SK-N-SH (cell line): Measurements from ENCODE around the gene ZNF680. TPM values are rescaled to one million over a fixed set of nuclear protein-coding genes. Genes with fewer than 3 reads are reported as not detected.

ENCODE experiments used
- CTCF ChIA-PET: fragments of 300-600, 350-600 bp; formaldehyde crosslinking; extraction: SDS; loops from one replicate; lab custom pipeline; 2021; lab: Yijun Ruan, JAX
- POLR2A ChIA-PET: fragments of 350-600 bp; sonication (Branson Sonifier 250); formaldehyde crosslinking; extraction: SDS; loops from one replicate; lab custom pipeline; 2020; ENCODE audit warnings: antibody characterized with exemption, inconsistent platforms; lab: Yijun Ruan, JAX
- DNase-seq: peaks from one replicate; pipeline ENCODE4 v3.0.0; 2012
- H2AFZ ChIP-seq: fragments of 200-600 bp; sonication (generic); 2 replicates; pipeline ENCODE4 v1.8.1; 2016; ENCODE audit warnings: antibody characterized with exemption, mild to moderate bottlenecking, low read depth
- H3F3A ChIP-seq: fragments of 200-600 bp; sonication (generic); replicated peaks from 2 replicates; pipeline ENCODE3; 2016; ENCODE audit warnings: antibody characterized with exemption, mild to moderate bottlenecking; ENCODE audit not compliant: insufficient read depth
- H3K27ac ChIP-seq, 2 experiments: fragments of 200-500 bp in 1 of 2; fragments of 200-600 bp in 1 of 2; sonication (Bioruptor generic) in 1 of 2; sonication (generic), shearing (Covaris generic) in 1 of 2; 2 replicates each; pipeline versions ENCODE4 v1.5.1 to v1.6.1; 2014 to 2016; ENCODE audit warnings: low read depth in 2 of 2, inconsistent platforms in 1 of 2, low read length in 1 of 2, mild to moderate bottlenecking in 1 of 2, mixed read lengths in 1 of 2
- H3K27me3 ChIP-seq: fragments of 200-600 bp; sonication (generic), shearing (Covaris generic); 2 replicates; pipeline ENCODE4 v1.6.1; 2016; ENCODE audit warnings: mixed run types; ENCODE audit not compliant: insufficient read depth
- H3K36me3 ChIP-seq, 2 experiments: fragments of 200-500 bp in 1 of 2; fragments of 200-600 bp in 1 of 2; sonication (Bioruptor generic) in 1 of 2; sonication (generic) in 1 of 2; replicated peaks in 1 of 2; 2 replicates each; pipeline versions ENCODE3 to v1.5.1; 2014 to 2016; ENCODE audit warnings: low read length in 1 of 2, mild to moderate bottlenecking in 1 of 2; ENCODE audit not compliant: insufficient read depth in 2 of 2, control insufficient read depth in 1 of 2
- H3K4me1 ChIP-seq, 2 experiments: fragments of 200-500 bp in 1 of 2; fragments of 200-600 bp in 1 of 2; sonication (Bioruptor generic) in 1 of 2; sonication (generic), shearing (Covaris generic) in 1 of 2; 2 replicates each; pipeline versions ENCODE4 v1.5.1 to v1.6.1; 2014 to 2016; ENCODE audit warnings: low read depth in 1 of 2, low read length in 1 of 2, mixed run types in 1 of 2; ENCODE audit not compliant: insufficient read depth in 2 of 2, control insufficient read depth in 1 of 2
- H3K4me2 ChIP-seq: fragments of 200-600 bp; sonication (generic), shearing (Covaris generic); 2 replicates; pipeline ENCODE4 v1.6.1; 2017; ENCODE audit warnings: mixed run types
- H3K4me3 ChIP-seq, 2 experiments: fragments of 200-500 bp in 1 of 2; fragments of 200-600 bp in 1 of 2; sonication (Bioruptor generic) in 1 of 2; sonication (generic), shearing (Covaris generic) in 1 of 2; 2 replicates each; pipeline versions ENCODE4 v1.5.1 to v1.8.1; 2014 to 2016; ENCODE audit warnings: low read depth in 2 of 2, inconsistent platforms in 1 of 2, low read length in 1 of 2, mild to moderate bottlenecking in 1 of 2, mixed read lengths in 1 of 2, moderate library complexity in 1 of 2
- H3K79me2 ChIP-seq: fragments of 200-600 bp; sonication (generic); 2 replicates; pipeline ENCODE4 v1.8.1; 2017; ENCODE audit warnings: mild to moderate bottlenecking; ENCODE audit not compliant: insufficient read depth
- H3K9ac ChIP-seq: fragments of 200-600 bp; sonication (generic); 2 replicates; pipeline ENCODE4 v1.6.1; 2017; ENCODE audit warnings: mixed run types
- H3K9me2 ChIP-seq: fragments of 200-600 bp; sonication (generic); 2 replicates; pipeline ENCODE4 v1.6.1; 2017; ENCODE audit warnings: mixed run types
- H3K9me3 ChIP-seq: fragments of 200-600 bp; sonication (generic); 2 replicates; pipeline ENCODE4 v1.6.1; 2017; ENCODE audit warnings: mixed run types, mild to moderate bottlenecking, moderate library complexity
- H4K20me1 ChIP-seq: fragments of 200-600 bp; sonication (generic); 2 replicates; pipeline ENCODE4 v1.6.1; 2017; ENCODE audit warnings: mild to moderate bottlenecking, mixed run types; ENCODE audit not compliant: insufficient read depth
- CHD2 ChIP-seq: fragments of 150-350 bp; IDR thresholded peaks from 2 replicates; pipeline ENCODE4 v1.6.1; 2018; ENCODE audit warnings: low read length; ENCODE audit not compliant: partially characterized antibody
- ELF1 ChIP-seq: IDR thresholded peaks from 2 replicates; pipeline ENCODE4 v1.4.0; 2012
- GABPA ChIP-seq: IDR thresholded peaks from 2 replicates; pipeline ENCODE4 v1.4.0; 2012; ENCODE audit warnings: low read depth, mild to moderate bottlenecking
- NFIC ChIP-seq: IDR thresholded peaks from 2 replicates; pipeline ENCODE4 v1.4.0; 2012; ENCODE audit warnings: borderline replicate concordance
- RCOR1 ChIP-seq: fragments of 150-350 bp; IDR thresholded peaks from 2 replicates; pipeline ENCODE4 v1.6.1; 2017; ENCODE audit warnings: antibody characterized with exemption, low read length
- REST ChIP-seq: IDR thresholded peaks from 2 replicates; pipeline ENCODE4 v1.6.1; 2012; ENCODE audit warnings: mild to moderate bottlenecking, low read depth, low read length, moderate library complexity
- RXRA ChIP-seq: IDR thresholded peaks from 2 replicates; pipeline ENCODE4 v1.4.0; 2012; ENCODE audit warnings: low read depth, mild to moderate bottlenecking, borderline replicate concordance
- TEAD4 ChIP-seq: IDR thresholded peaks from 2 replicates; pipeline ENCODE4 v1.4.0; 2012; ENCODE audit warnings: mild to moderate bottlenecking, borderline replicate concordance; ENCODE audit not compliant: insufficient read depth
- USF1 ChIP-seq: IDR thresholded peaks from 2 replicates; pipeline ENCODE4 v1.4.0; 2012; ENCODE audit warnings: low read depth, borderline replicate concordance
- YY1 ChIP-seq: IDR thresholded peaks from 2 replicates; pipeline ENCODE4 v1.4.0; 2012; ENCODE audit warnings: low read depth, mild to moderate bottlenecking
- WGBS: methylation state at CpG from one replicate; pipeline ENCODE4 v1.1.6; 2017; ENCODE audit warnings: low lambda C conversion rate; 5-methylcytosine and 5-hydroxymethylcytosine counted together
- polyA plus RNA-seq, 3 experiments: library from polyadenylated mRNA; depleted of rRNA; stranded (reverse); fragments of >200 nt; gene quantifications; 2 replicates each; pipeline ENCODE4 v1.2.3, GENCODE V29; 2012

Gene ZNF680
- polyA plus RNA-seq, 1 of the 3 experiments (the other 2 are of a cell fraction), result 1.6 TPM

GRCh38 chr7:64581926-64582894 lies 19.3 kb upstream of the ZNF680 start:
- 78% methylated on average over 30 of the region's 38 CpGs for WGBS
- Histone ChIP-seq H3K9me3 (no peaks in the 10 kb centered on the region), H3F3A (no peaks in the 10 kb centered on the region), H3K36me3 (no peaks in the 10 kb centered on the region), H3K27me3 (no peaks in the 10 kb centered on the region), H2AFZ (no peak overlapping the region; the same call in 1 of the 2 replicates), H4K20me1 (no peaks in the 10 kb centered on the region), H3K4me2 (no peak overlapping the region), H3K79me2 (no peaks in the 10 kb centered on the region), H3K4me1 (peaks cover 0 to 3% of the 10 kb centered on the region in 2 experiments; a peak in 1 of 4 replicates), H3K9me2 (no peaks in the 10 kb centered on the region), H3K27ac (no peak overlapping the region), H3K9ac (no peak overlapping the region), H3K4me3 (no peak overlapping the region)
- ChIA-PET CTCF (no interaction called here), POLR2A (no interaction called here)
- TF ChIP-seq GABPA (no peak), ELF1 (no peak), TEAD4 (no peak), YY1 (no peak), USF1 (no peak), REST (no peak), RXRA (no peak), RCOR1 (no peak)
- DNase-seq, result no peak

- no peak overlapping the region for H3K4me2 ChIP-seq
- no peaks in the 10 kb centered on the region for H4K20me1 ChIP-seq
- ChIA-PET POLR2A (no interaction called here), CTCF (interaction anchor here (1.0 kb wide), 1 partner anchor 398 kb away, joined by 3 read pairs; no protein-coding TSS in a partner anchor)
- H3K4me3 ChIP-seq, result no peak overlapping the region
- H3K79me2 ChIP-seq, result peaks cover under 1% of the 10 kb centered on the region; the same call in 1 of the 2 replicates
- H3K27me3 ChIP-seq, result no peaks in the 10 kb centered on the region
- no peaks in the 10 kb centered on the region for H3K36me3 ChIP-seq
- WGBS, result 60% methylated on average over 2 of the region's 2 CpGs
- no peak overlapping the region; the same call in 1 of the 2 replicates for H2AFZ ChIP-seq
- H3F3A ChIP-seq, result no peaks in the 10 kb centered on the region
- TF ChIP-seq NFIC, result no peak
- no peak for TF ChIP-seq CHD2
- TF ChIP-seq RCOR1, result no peak
- TF ChIP-seq ELF1, result no peak
- DNase-seq, result no peak
- no peaks in the 10 kb centered on the region for H3K9me3 ChIP-seq
- H3K4me1 ChIP-seq, result peaks cover 0 to 3% of the 10 kb centered on the region in 2 experiments; a peak in 1 of 4 replicates
- H3K9me2 ChIP-seq, result no peaks in the 10 kb centered on the region
- no peak overlapping the region for H3K27ac ChIP-seq
- no peak overlapping the region for H3K9ac ChIP-seq
Observed at GRCh38 chr7:64581391-64581790, 18.5 kb upstream of the ZNF680 start.
